ENCODE results near the gene DMRT1. TPM values are rescaled to one million over a fixed set of nuclear protein-coding genes. Genes with fewer than 3 reads are reported as not detected.
A peak's percentile ranks its signal among the peaks of the same experiment; 100 is the strongest.

Gene DMRT1
- total RNA-seq, 1 donor from 2014 or later = not detected

- no peaks in the 10 kb centered on the region for H3K9me3 Mint-ChIP-seq (ENCODE audit: unreplicated experiment)
- no peaks in the 10 kb centered on the region for H3K36me3 Mint-ChIP-seq (ENCODE audit: unreplicated experiment)
- no peaks in the 10 kb centered on the region for H3K27me3 Mint-ChIP-seq (ENCODE audit: unreplicated experiment)
- no peak for TF ChIP-seq CTCF (IDR thresholded peaks at IDR 0.05)
- H3K4me3 Mint-ChIP-seq (ENCODE audit: unreplicated experiment) = no peak overlapping the region
- DNase-seq (ENCODE audit: extremely low spot score, unreplicated experiment) = no peak
- H3K27ac Mint-ChIP-seq (ENCODE audit: unreplicated experiment) = no peak overlapping the region
- H3K4me1 Mint-ChIP-seq (ENCODE audit: unreplicated experiment) = no peaks in the 10 kb centered on the region
Observed at GRCh38 chr9:892123-892522, 50.6 kb downstream of the DMRT1 start.

GRCh38 chr9:893115-893514, 51.6 kb downstream of the DMRT1 start:
- Mint-ChIP-seq H3K4me1 (ENCODE audit: unreplicated experiment) (no peaks in the 10 kb centered on the region), H3K27me3 (ENCODE audit: unreplicated experiment) (no peaks in the 10 kb centered on the region), H3K27ac (ENCODE audit: unreplicated experiment) (no peak overlapping the region), H3K9me3 (ENCODE audit: unreplicated experiment) (no peaks in the 10 kb centered on the region), H3K36me3 (ENCODE audit: unreplicated experiment) (no peaks in the 10 kb centered on the region), H3K4me3 (ENCODE audit: unreplicated experiment) (no peak overlapping the region)
- TF ChIP-seq CTCF (IDR thresholded peaks at IDR 0.05) = no peak
- DNase-seq (ENCODE audit: extremely low spot score, unreplicated experiment) = no peak

- peaks cover 2% of the 10 kb centered on the region for H3K27me3 Mint-ChIP-seq (ENCODE audit: unreplicated experiment)
- no peaks in the 10 kb centered on the region for H3K36me3 Mint-ChIP-seq (ENCODE audit: unreplicated experiment)
- no peak overlapping the region for H3K27ac Mint-ChIP-seq (ENCODE audit: unreplicated experiment)
- TF ChIP-seq CTCF (IDR thresholded peaks at IDR 0.05) = peak; percentile 74
- no peak overlapping the region for H3K4me3 Mint-ChIP-seq (ENCODE audit: unreplicated experiment)
- H3K9me3 Mint-ChIP-seq (ENCODE audit: unreplicated experiment) = no peaks in the 10 kb centered on the region
- no peaks in the 10 kb centered on the region for H3K4me1 Mint-ChIP-seq (ENCODE audit: unreplicated experiment)
- DNase-seq (ENCODE audit: extremely low spot score, unreplicated experiment) = no peak
Observed at GRCh38 chr9:893843-894420, 52.4 kb downstream of the DMRT1 start.

GRCh38 chr9:899440-900184, 58.1 kb downstream of the DMRT1 start:
- H3K27ac Mint-ChIP-seq (ENCODE audit: unreplicated experiment) = no peak overlapping the region

More at GRCh38 chr9:899440-900184, 58.1 kb downstream of the DMRT1 start:
- Mint-ChIP-seq H3K4me3 (ENCODE audit: unreplicated experiment) (no peak overlapping the region), H3K9me3 (ENCODE audit: unreplicated experiment) (no peaks in the 10 kb centered on the region), H3K27me3 (ENCODE audit: unreplicated experiment) (peaks cover 3% of the 10 kb centered on the region), H3K4me1 (ENCODE audit: unreplicated experiment) (no peaks in the 10 kb centered on the region), H3K36me3 (ENCODE audit: unreplicated experiment) (no peaks in the 10 kb centered on the region)
- DNase-seq (ENCODE audit: extremely low spot score, unreplicated experiment) = no peak
- TF ChIP-seq CTCF (IDR thresholded peaks at IDR 0.05) = no peak

Measured in osteocyte (in vitro differentiated cells).